ACC112 (cell line): ENCODE data around the gene TJAP1.

Experiments used
- H2AFZ ChIP-seq: fragments of 200-600 bp; sonication (generic); one replicate; pipeline ENCODE4 v1.6.0; 2017; ENCODE audit warnings: antibody characterized with exemption, low read length; ENCODE audit not compliant: unreplicated experiment
- H3K27ac ChIP-seq: fragments of 200-600 bp; sonication (generic); 2 replicates; pipeline ENCODE4 v1.5.1; 2014; ENCODE audit warnings: low read depth, mild to moderate bottlenecking, antibody characterized with exemption, low read length, moderate library complexity
- H3K27me3 ChIP-seq: fragments of 200-600 bp; sonication (generic); 2 replicates; pipeline ENCODE4 v1.6.1; 2014; ENCODE audit warnings: mild to moderate bottlenecking, antibody characterized with exemption, low read length, moderate library complexity, mixed read lengths; ENCODE audit not compliant: insufficient read depth
- H3K36me3 ChIP-seq: fragments of 200-600 bp; sonication (generic); 2 replicates; pipeline ENCODE4 v1.6.1; 2016; ENCODE audit warnings: mild to moderate bottlenecking, antibody characterized with exemption, low read length, moderate library complexity, mixed read lengths; ENCODE audit not compliant: insufficient read depth
- H3K4me1 ChIP-seq: fragments of 200-600 bp; sonication (generic); one replicate; pipeline ENCODE4 v1.6.1; 2016; ENCODE audit warnings: low read length, mixed read lengths; ENCODE audit not compliant: insufficient read depth, unreplicated experiment, control insufficient read depth
- H3K4me3 ChIP-seq: fragments of 200-600 bp; sonication (generic); 2 replicates; pipeline ENCODE4 v1.5.1; 2014; ENCODE audit warnings: mild to moderate bottlenecking, low read depth, low read length
- H3K79me2 ChIP-seq: fragments of 200-600 bp; sonication (generic); one replicate; pipeline ENCODE4 v1.6.0; 2016; ENCODE audit warnings: low read length; ENCODE audit not compliant: control insufficient read depth, unreplicated experiment, insufficient read depth

The TJAP1 gene

GRCh38 chr6:43477235-43478007 lies at the start of gene TJAP1:
TSS of gene TJAP1 (plus strand) at chr6:43477570. CDS start at chr6:43499002, 21,432 bp downstream.
- peaks cover 37% of the 10 kb centered on the region for H3K79me2 ChIP-seq
- H3K27ac ChIP-seq = peak within 1 kb of the TSS; percentile 43; the same call in 1 of the 2 replicates
- peak within 1 kb of the TSS; percentile 93 for H2AFZ ChIP-seq
- H3K4me1 ChIP-seq = peaks cover 10% of the 10 kb centered on the region
- H3K36me3 ChIP-seq = no peaks in the 10 kb centered on the region
- H3K4me3 ChIP-seq = peak within 1 kb of the TSS; percentile 87
- no peaks in the 10 kb centered on the region for H3K27me3 ChIP-seq

GRCh38 chr6:43428112-43428570 lies 49.2 kb upstream of the TJAP1 start:
- Histone ChIP-seq H3K79me2 (peaks cover 12% of the 10 kb centered on the region), H3K27ac (peak overlapping the region; percentile 57; the same call in 1 of the 2 replicates), H2AFZ (peak overlapping the region; percentile 83), H3K27me3 (no peaks in the 10 kb centered on the region), H3K4me1 (peaks cover 5% of the 10 kb centered on the region), H3K4me3 (peak overlapping the region; percentile 84), H3K36me3 (no peaks in the 10 kb centered on the region)

GRCh38 chr6:43428874-43429273 lies 48.5 kb upstream of the TJAP1 start:
- Histone ChIP-seq H2AFZ (peak overlapping the region; percentile 46), H3K4me1 (peaks cover 5% of the 10 kb centered on the region), H3K4me3 (peak overlapping the region; percentile 84), H3K36me3 (no peaks in the 10 kb centered on the region), H3K79me2 (peaks cover 12% of the 10 kb centered on the region), H3K27me3 (no peaks in the 10 kb centered on the region), H3K27ac (no peak overlapping the region)

GRCh38 chr6:43432009-43432945 lies 45.1 kb upstream of the TJAP1 start:
- Histone ChIP-seq H3K27me3 (no peaks in the 10 kb centered on the region), H3K79me2 (peaks cover 12% of the 10 kb centered on the region), H3K4me1 (peaks cover 23% of the 10 kb centered on the region), H3K27ac (no peak overlapping the region), H3K4me3 (no peak overlapping the region), H3K36me3 (no peaks in the 10 kb centered on the region), H2AFZ (no peak overlapping the region)

- Histone ChIP-seq H3K27ac (no peak overlapping the region), H3K36me3 (peaks cover 5% of the 10 kb centered on the region; the same call in 1 of the 2 replicates)
Measured at GRCh38 chr6:43433148-43433547, 44.2 kb upstream of the TJAP1 start.

GRCh38 chr6:43434001-43434840 lies 43.1 kb upstream of the TJAP1 start:
- peaks cover 11% of the 10 kb centered on the region; the same call in 1 of the 2 replicates for H3K36me3 ChIP-seq

More at GRCh38 chr6:43433148-43433547, 44.2 kb upstream of the TJAP1 start:
- Histone ChIP-seq H2AFZ (no peak overlapping the region), H3K4me3 (no peak overlapping the region), H3K27me3 (no peaks in the 10 kb centered on the region), H3K4me1 (peaks cover 28% of the 10 kb centered on the region), H3K79me2 (peaks cover 12% of the 10 kb centered on the region)

GRCh38 chr6:43434943-43435342 lies 42.4 kb upstream of the TJAP1 start:
- Histone ChIP-seq H3K36me3 (peaks cover 11% of the 10 kb centered on the region; the same call in 1 of the 2 replicates), H3K27ac (no peak overlapping the region), H3K4me3 (no peak overlapping the region), H3K4me1 (peaks cover 23% of the 10 kb centered on the region), H3K79me2 (peaks cover 3% of the 10 kb centered on the region), H2AFZ (no peak overlapping the region), H3K27me3 (no peaks in the 10 kb centered on the region)

More at GRCh38 chr6:43434001-43434840, 43.1 kb upstream of the TJAP1 start:
- peaks cover 8% of the 10 kb centered on the region for H3K79me2 ChIP-seq
- no peak overlapping the region for H2AFZ ChIP-seq
- no peak overlapping the region for H3K4me3 ChIP-seq
- peaks cover 23% of the 10 kb centered on the region for H3K4me1 ChIP-seq
- H3K27me3 ChIP-seq = no peaks in the 10 kb centered on the region
- no peak overlapping the region for H3K27ac ChIP-seq

- H3K4me3 ChIP-seq = no peak overlapping the region
- no peak overlapping the region for H3K27ac ChIP-seq
- H3K36me3 ChIP-seq = peaks cover 11% of the 10 kb centered on the region; the same call in 1 of the 2 replicates
- H2AFZ ChIP-seq = no peak overlapping the region
- H3K4me1 ChIP-seq = peaks cover 23% of the 10 kb centered on the region
- no peaks in the 10 kb centered on the region for H3K79me2 ChIP-seq
- H3K27me3 ChIP-seq = no peaks in the 10 kb centered on the region
Measured at GRCh38 chr6:43435682-43436437, 41.5 kb upstream of the TJAP1 start.

GRCh38 chr6:43436577-43437282 lies 40.6 kb upstream of the TJAP1 start:
- no peak overlapping the region for H2AFZ ChIP-seq

More at GRCh38 chr6:43436577-43437282, 40.6 kb upstream of the TJAP1 start:
- Histone ChIP-seq H3K36me3 (peaks cover 11% of the 10 kb centered on the region; the same call in 1 of the 2 replicates), H3K4me3 (no peak overlapping the region), H3K4me1 (peaks cover 23% of the 10 kb centered on the region), H3K27ac (0 out of 2 replicates have a peak overlapping the region, but pooled peaks have one; percentile 4), H3K79me2 (no peaks in the 10 kb centered on the region), H3K27me3 (no peaks in the 10 kb centered on the region)
